ENCODE data around the gene ATG4D.
"Not testable (repeated sequence)": the region's sequence is repeated elsewhere in the genome, so short reads cannot be mapped to it uniquely, and the experiment has no call there.

ATG4D gene

DNA sequence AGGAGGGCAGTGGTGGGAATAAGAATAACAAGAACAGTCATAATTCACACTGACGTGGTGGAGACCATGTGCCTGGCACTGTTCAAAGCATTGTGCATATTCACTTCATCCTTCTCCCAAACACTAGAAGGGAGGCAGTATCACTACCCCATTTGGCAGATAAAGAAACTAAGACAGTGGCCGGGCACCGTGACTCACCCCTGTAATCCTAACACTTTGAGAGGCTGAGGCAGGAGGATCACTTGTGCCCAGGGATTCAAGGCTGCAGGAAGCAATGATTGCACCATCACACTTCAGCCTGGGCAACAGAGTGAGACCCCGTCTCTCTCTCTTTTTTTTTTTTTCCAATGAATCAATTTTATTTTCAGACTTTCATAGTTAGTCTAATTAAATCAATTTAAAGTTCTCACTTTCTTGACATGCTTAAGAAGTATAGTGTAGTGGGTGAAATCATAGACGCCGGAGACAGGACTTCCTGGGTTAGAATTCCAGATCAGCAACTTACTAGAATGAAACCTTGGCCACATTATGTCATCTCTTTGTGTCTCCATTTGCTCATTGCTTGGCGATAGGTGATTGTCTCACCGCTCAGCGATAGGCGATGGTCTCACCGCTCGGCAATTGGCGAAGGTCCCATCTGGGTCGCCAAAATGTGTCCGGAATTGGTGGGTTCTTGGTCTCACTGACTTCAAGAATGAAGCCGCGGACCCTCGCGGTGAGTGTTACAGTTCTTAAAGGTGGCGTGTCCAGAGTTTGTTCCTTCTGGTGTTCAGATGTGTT is 5.3 kb upstream of the ATG4D start:
- H3K9me3 ChIP-seq (ENCODE audit: control insufficient read depth in 1 of 2, low read length in 2 of 2) = no peaks in the 10 kb centered on the region
- no peak overlapping the region for H3K27ac ChIP-seq (ENCODE audit: low read depth, low read length)
- H3K27me3 ChIP-seq (ENCODE audit: control insufficient read depth in 1 of 2, insufficient read depth in 2 of 2, low read length in 2 of 2) = peaks cover 0 to 5% of the 10 kb centered on the region in 2 donors
- peaks cover 4% of the 10 kb centered on the region in 2 donors for H3K4me1 ChIP-seq (ENCODE audit: control insufficient read depth in 1 of 2, insufficient read depth in 2 of 2, low read length in 2 of 2)
- no peak overlapping the region for H3K9ac ChIP-seq (ENCODE audit: low read depth in 1 of 2, low read length in 2 of 2)
- no peak overlapping the region for H3K4me3 ChIP-seq (ENCODE audit: low read depth in 1 of 2, low read length in 2 of 2)
- H3K36me3 ChIP-seq (ENCODE audit: control insufficient read depth in 1 of 2, insufficient read depth in 2 of 2, low read length in 2 of 2) = no peaks in the 10 kb centered on the region

DNA sequence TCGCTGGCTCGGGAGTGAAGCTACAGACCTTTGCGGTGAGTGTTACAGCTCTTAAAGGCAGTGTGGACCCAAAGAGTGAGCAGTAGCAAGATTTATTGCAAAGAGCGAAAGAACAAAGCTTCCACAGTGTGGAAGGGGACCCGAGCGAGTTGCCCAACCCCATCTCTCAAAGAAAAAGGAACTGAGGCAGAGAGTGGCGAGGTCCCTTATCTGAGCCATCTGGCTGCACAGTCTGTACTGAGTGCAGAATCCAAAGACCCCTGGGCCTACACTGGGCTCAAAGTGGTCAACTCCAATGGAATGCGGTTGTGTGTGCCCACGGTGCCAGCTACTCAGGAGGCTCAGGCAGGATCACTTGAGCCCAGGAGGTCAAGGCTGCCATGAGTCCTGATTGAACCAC is 4.7 kb upstream of the ATG4D start:
- H3K4me3 ChIP-seq (ENCODE audit: low read depth in 1 of 2, low read length in 2 of 2); H3K27me3 ChIP-seq (ENCODE audit: control insufficient read depth in 1 of 2, insufficient read depth in 2 of 2, low read length in 2 of 2); H3K9me3 ChIP-seq (ENCODE audit: control insufficient read depth in 1 of 2, low read length in 2 of 2); H3K36me3 ChIP-seq (ENCODE audit: control insufficient read depth in 1 of 2, insufficient read depth in 2 of 2, low read length in 2 of 2); H3K27ac ChIP-seq (ENCODE audit: low read depth, low read length); H3K4me1 ChIP-seq (ENCODE audit: control insufficient read depth in 1 of 2, insufficient read depth in 2 of 2, low read length in 2 of 2); H3K9ac ChIP-seq (ENCODE audit: low read depth in 1 of 2, low read length in 2 of 2): not testable (repeated sequence)

DNA sequence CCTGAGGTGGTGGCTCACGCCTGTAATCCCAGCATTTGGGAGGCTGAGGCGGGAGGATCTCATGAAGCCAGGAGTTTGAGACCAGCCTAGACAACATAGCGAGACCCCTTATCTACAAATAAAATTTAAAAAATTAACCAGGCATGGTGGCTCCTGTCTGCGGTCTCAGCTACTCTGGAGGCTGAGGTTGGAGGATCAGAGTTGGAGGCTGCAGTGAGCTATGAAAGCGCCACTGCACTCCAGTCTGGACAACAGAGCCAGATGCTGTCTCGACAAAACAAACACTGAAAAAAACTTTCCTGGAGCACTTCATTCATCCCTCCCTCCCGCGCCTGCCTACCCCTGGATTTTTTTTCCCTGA is 665 bp upstream of the ATG4D start:
- peak overlapping the region; percentile 84 to 98 for H3K4me3 ChIP-seq (ENCODE audit: low read depth in 1 of 2, low read length in 2 of 2)
- H3K36me3 ChIP-seq (ENCODE audit: control insufficient read depth in 1 of 2, insufficient read depth in 2 of 2, low read length in 2 of 2) = peaks cover 6 to 9% of the 10 kb centered on the region in 2 donors
- peaks cover 0 to 3% of the 10 kb centered on the region in 2 donors for H3K27me3 ChIP-seq (ENCODE audit: control insufficient read depth in 1 of 2, insufficient read depth in 2 of 2, low read length in 2 of 2)
- H3K9me3 ChIP-seq (ENCODE audit: control insufficient read depth in 1 of 2, low read length in 2 of 2) = no peaks in the 10 kb centered on the region
- H3K27ac ChIP-seq (ENCODE audit: low read depth, low read length) = no peak overlapping the region
- peak overlapping the region in 1 of 2 donors; percentile 25 for H3K9ac ChIP-seq (ENCODE audit: low read depth in 1 of 2, low read length in 2 of 2)
- H3K4me1 ChIP-seq (ENCODE audit: control insufficient read depth in 1 of 2, insufficient read depth in 2 of 2, low read length in 2 of 2) = peaks cover 12 to 18% of the 10 kb centered on the region in 2 donors

DNA sequence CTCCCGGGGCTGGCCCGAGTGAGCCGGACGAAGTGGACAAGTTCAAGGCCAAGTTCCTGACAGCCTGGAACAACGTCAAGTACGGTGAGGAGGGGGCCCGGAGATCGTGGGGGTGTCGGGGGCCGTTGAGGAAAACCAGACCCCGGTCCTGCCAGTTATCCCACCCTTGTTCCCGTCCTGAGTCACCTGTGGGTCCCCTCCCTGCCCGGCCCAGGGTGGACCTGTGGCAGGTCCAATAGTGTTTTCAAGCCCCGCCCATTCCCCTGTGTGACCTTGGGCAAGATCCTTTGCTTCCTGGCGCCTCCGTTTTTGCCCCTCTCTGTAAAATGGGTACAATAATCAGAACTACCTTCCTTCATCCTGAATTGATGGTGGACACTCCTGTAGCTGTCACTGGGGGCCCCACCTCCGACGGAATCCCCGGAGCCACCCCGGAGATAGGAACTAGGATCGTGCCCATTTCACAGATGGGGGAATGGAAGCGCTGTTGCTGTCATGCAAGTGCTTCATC is 593 bp downstream of the ATG4D start:
- Histone ChIP-seq H3K9me3 (ENCODE audit: control insufficient read depth in 1 of 2, low read length in 2 of 2) (no peaks in the 10 kb centered on the region), H3K27me3 (ENCODE audit: control insufficient read depth in 1 of 2, insufficient read depth in 2 of 2, low read length in 2 of 2) (no peaks in the 10 kb centered on the region), H3K9ac (ENCODE audit: low read depth in 1 of 2, low read length in 2 of 2) (peak overlapping the region; percentile 82 to 92), H3K27ac (ENCODE audit: low read depth, low read length) (peak overlapping the region; percentile 84), H3K4me3 (ENCODE audit: low read depth in 1 of 2, low read length in 2 of 2) (peak overlapping the region; percentile 84 to 98), H3K4me1 (ENCODE audit: control insufficient read depth in 1 of 2, insufficient read depth in 2 of 2, low read length in 2 of 2) (peaks cover 12 to 18% of the 10 kb centered on the region in 2 donors), H3K36me3 (ENCODE audit: control insufficient read depth in 1 of 2, insufficient read depth in 2 of 2, low read length in 2 of 2) (peaks cover 18 to 22% of the 10 kb centered on the region in 2 donors)

DNA sequence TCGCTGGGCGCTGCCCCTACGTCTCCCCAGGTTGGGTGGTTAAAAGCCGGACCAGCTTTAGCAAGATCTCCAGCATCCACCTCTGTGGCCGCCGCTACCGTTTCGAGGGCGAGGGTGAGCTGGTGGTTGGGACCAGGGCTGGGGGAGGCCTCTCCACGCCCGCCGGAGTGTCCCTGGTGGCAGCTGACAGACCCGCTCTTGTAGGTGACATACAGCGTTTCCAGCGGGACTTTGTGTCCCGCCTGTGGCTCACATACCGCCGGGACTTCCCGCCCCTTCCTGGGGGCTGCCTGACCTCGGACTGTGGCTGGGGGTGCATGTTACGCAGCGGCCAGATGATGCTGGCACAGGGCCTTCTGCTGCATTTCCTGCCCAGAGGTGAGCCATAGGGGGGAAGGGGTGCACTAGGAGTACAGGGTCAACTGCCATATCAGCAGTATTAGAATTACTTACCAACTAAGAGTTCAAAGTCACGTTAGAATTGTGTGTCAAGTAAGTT is 1.1 kb downstream of the ATG4D start:
- peak overlapping the region; percentile 84 to 98 for H3K4me3 ChIP-seq (ENCODE audit: low read depth in 1 of 2, low read length in 2 of 2)
- peak overlapping the region; percentile 84 for H3K27ac ChIP-seq (ENCODE audit: low read depth, low read length)
- no peaks in the 10 kb centered on the region for H3K27me3 ChIP-seq (ENCODE audit: control insufficient read depth in 1 of 2, insufficient read depth in 2 of 2, low read length in 2 of 2)
- H3K9ac ChIP-seq (ENCODE audit: low read depth in 1 of 2, low read length in 2 of 2) = peak overlapping the region; percentile 82 to 92
- no peaks in the 10 kb centered on the region for H3K9me3 ChIP-seq (ENCODE audit: control insufficient read depth in 1 of 2, low read length in 2 of 2)
- peaks cover 12 to 18% of the 10 kb centered on the region in 2 donors for H3K4me1 ChIP-seq (ENCODE audit: control insufficient read depth in 1 of 2, insufficient read depth in 2 of 2, low read length in 2 of 2)
- peaks cover 18 to 27% of the 10 kb centered on the region in 2 donors for H3K36me3 ChIP-seq (ENCODE audit: control insufficient read depth in 1 of 2, insufficient read depth in 2 of 2, low read length in 2 of 2)

DNA sequence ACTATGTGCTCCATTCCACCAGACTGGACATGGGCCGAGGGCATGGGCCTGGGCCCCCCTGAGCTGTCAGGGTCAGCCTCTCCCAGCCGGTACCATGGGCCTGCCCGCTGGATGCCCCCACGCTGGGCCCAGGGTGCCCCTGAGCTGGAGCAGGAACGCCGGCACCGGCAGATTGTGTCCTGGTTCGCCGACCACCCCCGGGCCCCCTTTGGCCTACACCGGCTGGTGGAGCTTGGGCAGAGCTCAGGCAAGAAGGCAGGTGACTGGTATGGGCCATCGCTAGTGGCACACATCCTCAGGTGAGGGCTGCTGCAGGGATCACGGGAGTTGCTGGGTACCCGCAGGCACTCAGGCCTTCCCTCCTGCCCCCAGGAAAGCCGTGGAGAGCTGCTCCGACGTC is 3.1 kb downstream of the ATG4D start:
- Histone ChIP-seq H3K27ac (ENCODE audit: low read depth, low read length) (no peak overlapping the region), H3K27me3 (ENCODE audit: control insufficient read depth in 1 of 2, insufficient read depth in 2 of 2, low read length in 2 of 2) (no peaks in the 10 kb centered on the region), H3K4me3 (ENCODE audit: low read depth in 1 of 2, low read length in 2 of 2) (no peak overlapping the region), H3K9ac (ENCODE audit: low read depth in 1 of 2, low read length in 2 of 2) (no peak overlapping the region), H3K4me1 (ENCODE audit: control insufficient read depth in 1 of 2, insufficient read depth in 2 of 2, low read length in 2 of 2) (peaks cover 12 to 18% of the 10 kb centered on the region in 2 donors), H3K36me3 (ENCODE audit: control insufficient read depth in 1 of 2, insufficient read depth in 2 of 2, low read length in 2 of 2) (peaks cover 18 to 38% of the 10 kb centered on the region in 2 donors), H3K9me3 (ENCODE audit: control insufficient read depth in 1 of 2, low read length in 2 of 2) (no peaks in the 10 kb centered on the region)

DNA sequence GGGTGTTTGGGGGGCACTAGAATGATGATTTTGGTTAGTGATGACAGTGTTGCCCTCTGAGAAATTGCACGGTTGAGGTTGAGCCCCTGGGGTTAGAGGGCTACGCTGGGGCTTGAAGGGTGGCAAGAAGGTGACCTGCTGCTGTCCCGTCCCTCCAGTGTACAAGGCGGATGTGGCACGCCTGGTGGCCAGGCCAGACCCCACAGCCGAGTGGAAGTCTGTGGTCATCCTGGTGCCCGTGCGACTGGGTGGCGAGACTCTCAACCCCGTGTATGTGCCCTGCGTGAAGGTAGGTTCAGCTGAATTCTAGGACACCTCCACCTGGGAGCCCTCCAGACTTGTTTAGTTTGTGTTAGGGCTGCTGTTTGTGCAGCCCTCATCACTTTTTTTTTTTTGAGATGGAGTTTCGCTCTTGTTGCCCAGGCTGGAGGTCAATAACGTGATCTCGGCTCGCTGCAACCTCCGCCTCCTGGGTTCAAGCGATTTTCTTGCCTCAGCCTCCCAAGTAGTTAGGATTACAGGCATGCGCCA is 5.1 kb downstream of the ATG4D start:
- no peak overlapping the region for H3K9ac ChIP-seq (ENCODE audit: low read depth in 1 of 2, low read length in 2 of 2)
- peaks cover 22 to 31% of the 10 kb centered on the region in 2 donors for H3K4me1 ChIP-seq (ENCODE audit: control insufficient read depth in 1 of 2, insufficient read depth in 2 of 2, low read length in 2 of 2)
- no peaks in the 10 kb centered on the region for H3K27me3 ChIP-seq (ENCODE audit: control insufficient read depth in 1 of 2, insufficient read depth in 2 of 2, low read length in 2 of 2)
- no peak overlapping the region for H3K27ac ChIP-seq (ENCODE audit: low read depth, low read length)
- H3K36me3 ChIP-seq (ENCODE audit: control insufficient read depth in 1 of 2, insufficient read depth in 2 of 2, low read length in 2 of 2) = peaks cover 33 to 58% of the 10 kb centered on the region in 2 donors
- no peaks in the 10 kb centered on the region for H3K9me3 ChIP-seq (ENCODE audit: control insufficient read depth in 1 of 2, low read length in 2 of 2)
- H3K4me3 ChIP-seq (ENCODE audit: low read depth in 1 of 2, low read length in 2 of 2) = no peak overlapping the region

DNA sequence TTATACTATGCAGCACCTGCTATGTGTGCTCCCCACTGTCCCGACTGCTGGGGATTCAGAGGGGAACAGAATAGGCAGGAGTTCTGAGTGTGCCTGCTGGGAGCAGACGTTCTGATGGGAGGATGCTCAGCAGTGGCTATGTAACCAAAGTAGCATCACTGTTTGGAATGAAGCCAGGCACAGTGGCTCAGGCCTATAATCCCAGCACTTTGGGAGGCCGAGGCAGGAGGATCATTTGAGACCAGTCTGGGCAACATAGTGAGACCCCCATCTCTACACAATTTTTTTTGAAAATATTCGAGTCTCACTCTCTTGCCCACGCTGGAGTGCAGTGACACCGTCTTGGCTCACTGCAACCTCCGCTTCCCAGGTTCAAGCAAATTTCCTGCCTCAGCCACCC is 6.0 kb downstream of the ATG4D start:
- H3K4me1 ChIP-seq (ENCODE audit: control insufficient read depth in 1 of 2, insufficient read depth in 2 of 2, low read length in 2 of 2) = peaks cover 25% of the 10 kb centered on the region in 2 donors
- H3K27ac ChIP-seq (ENCODE audit: low read depth, low read length) = no peak overlapping the region
- no peaks in the 10 kb centered on the region for H3K9me3 ChIP-seq (ENCODE audit: control insufficient read depth in 1 of 2, low read length in 2 of 2)
- H3K27me3 ChIP-seq (ENCODE audit: control insufficient read depth in 1 of 2, insufficient read depth in 2 of 2, low read length in 2 of 2) = no peaks in the 10 kb centered on the region
- H3K36me3 ChIP-seq (ENCODE audit: control insufficient read depth in 1 of 2, insufficient read depth in 2 of 2, low read length in 2 of 2) = peaks cover 40 to 67% of the 10 kb centered on the region in 2 donors
- H3K9ac ChIP-seq (ENCODE audit: low read depth in 1 of 2, low read length in 2 of 2) = no peak overlapping the region
- no peak overlapping the region for H3K4me3 ChIP-seq (ENCODE audit: low read depth in 1 of 2, low read length in 2 of 2)

DNA sequence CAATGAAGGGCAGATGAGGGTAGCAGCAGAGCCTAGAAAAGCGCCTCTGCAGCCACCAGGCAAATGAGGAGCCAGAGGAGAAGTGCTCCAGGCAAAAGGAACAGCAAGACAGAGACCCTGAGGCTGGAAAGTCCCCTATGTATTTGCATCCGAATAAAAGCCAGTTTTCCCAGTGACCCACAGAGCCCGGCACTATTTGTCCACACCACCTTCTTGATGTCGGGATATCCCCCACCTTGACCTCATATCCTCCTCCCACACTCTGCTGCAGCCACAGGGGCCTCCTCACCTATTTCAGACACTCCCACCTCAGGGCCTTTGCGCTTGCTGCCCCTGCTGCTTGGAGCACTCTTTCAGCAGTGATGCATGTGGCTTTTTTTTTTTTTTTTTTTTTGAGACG is 6.6 kb downstream of the ATG4D start:
- H3K9ac ChIP-seq (ENCODE audit: low read depth in 1 of 2, low read length in 2 of 2) = no peak overlapping the region
- no peak overlapping the region for H3K4me3 ChIP-seq (ENCODE audit: low read depth in 1 of 2, low read length in 2 of 2)
- H3K4me1 ChIP-seq (ENCODE audit: control insufficient read depth in 1 of 2, insufficient read depth in 2 of 2, low read length in 2 of 2) = peaks cover 21 to 26% of the 10 kb centered on the region in 2 donors
- H3K9me3 ChIP-seq (ENCODE audit: control insufficient read depth in 1 of 2, low read length in 2 of 2) = no peaks in the 10 kb centered on the region
- H3K27ac ChIP-seq (ENCODE audit: low read depth, low read length) = no peak overlapping the region
- H3K36me3 ChIP-seq (ENCODE audit: control insufficient read depth in 1 of 2, insufficient read depth in 2 of 2, low read length in 2 of 2) = peaks cover 41 to 73% of the 10 kb centered on the region in 2 donors
- no peaks in the 10 kb centered on the region for H3K27me3 ChIP-seq (ENCODE audit: control insufficient read depth in 1 of 2, insufficient read depth in 2 of 2, low read length in 2 of 2)

DNA sequence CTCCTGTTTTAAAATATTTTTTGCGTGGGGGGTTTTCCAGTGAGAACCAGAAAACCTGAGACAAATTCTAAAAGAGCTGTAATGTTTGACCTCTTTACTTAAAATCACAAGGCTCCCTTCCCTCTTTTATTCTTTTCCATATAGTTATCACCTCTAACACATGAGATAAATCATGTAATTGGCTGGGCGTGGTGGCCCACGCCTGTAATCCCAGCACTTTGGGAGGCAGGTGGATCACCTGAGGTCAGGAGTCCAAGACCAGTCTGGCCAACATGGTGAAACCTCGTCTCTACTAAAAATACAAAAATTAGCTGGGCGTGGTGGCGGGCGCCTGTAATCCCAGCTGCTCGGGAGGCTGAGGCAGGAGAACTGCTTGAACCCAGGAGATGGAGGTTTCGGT is 7.3 kb downstream of the ATG4D start:
- Histone ChIP-seq H3K4me1 (ENCODE audit: control insufficient read depth in 1 of 2, insufficient read depth in 2 of 2, low read length in 2 of 2) (peaks cover 21 to 29% of the 10 kb centered on the region in 2 donors), H3K36me3 (ENCODE audit: control insufficient read depth in 1 of 2, insufficient read depth in 2 of 2, low read length in 2 of 2) (peaks cover 41 to 80% of the 10 kb centered on the region in 2 donors)
- H3K9me3 ChIP-seq (ENCODE audit: control insufficient read depth in 1 of 2, low read length in 2 of 2); H3K27ac ChIP-seq (ENCODE audit: low read depth, low read length); H3K27me3 ChIP-seq (ENCODE audit: control insufficient read depth in 1 of 2, insufficient read depth in 2 of 2, low read length in 2 of 2); H3K9ac ChIP-seq (ENCODE audit: low read depth in 1 of 2, low read length in 2 of 2); H3K4me3 ChIP-seq (ENCODE audit: low read depth in 1 of 2, low read length in 2 of 2): not testable (repeated sequence)

Measured in duodenal mucosa (tissue), 2 donors.